H9 (cell line): ENCODE data around the gene TMPRSS6. TPM values are rescaled to one million over a fixed set of nuclear protein-coding genes. Genes with fewer than 3 reads are reported as not detected.
A peak's percentile ranks its signal among the peaks of the same experiment; 100 is the strongest.

Experiments
- DNase-seq: peaks from one replicate; pipeline ENCODE4 v3.0.0-alpha.2; 2017
- H2AFZ ChIP-seq: one replicate; pipeline ENCODE4 v1.6.1; 2013; ENCODE audit warnings: mild to moderate bottlenecking, low read length, control low read depth, moderate library complexity
- H2AK5ac ChIP-seq: 2 replicates; pipeline ENCODE4 v1.6.1; 2013; ENCODE audit warnings: low read length, control low read depth, mixed read lengths; ENCODE audit not compliant: insufficient read length
- H2BK120ac ChIP-seq: one replicate; pipeline ENCODE4 v1.6.1; 2013; ENCODE audit warnings: low read depth, mild to moderate bottlenecking, low read length, control low read depth, inconsistent platforms; ENCODE audit not compliant: poor library complexity, severe bottlenecking
- H2BK12ac ChIP-seq: 2 replicates; pipeline ENCODE4 v1.6.1; 2013; ENCODE audit warnings: low read length, control low read depth, mixed read lengths, low read depth; ENCODE audit not compliant: insufficient read length
- H2BK15ac ChIP-seq: 2 replicates; pipeline ENCODE4 v1.6.1; 2013; ENCODE audit warnings: low read depth, low read length, control low read depth
- H2BK20ac ChIP-seq: one replicate; pipeline ENCODE4 v1.6.1; 2013; ENCODE audit warnings: low read depth, mild to moderate bottlenecking, low read length, control low read depth, inconsistent platforms; ENCODE audit not compliant: poor library complexity, severe bottlenecking
- H2BK5ac ChIP-seq: 2 replicates; pipeline ENCODE4 v1.6.1; 2013; ENCODE audit warnings: low read length, control low read depth, mixed read lengths; ENCODE audit not compliant: insufficient read length
- H3K14ac ChIP-seq: 2 replicates; pipeline ENCODE4 v1.6.1; 2013; ENCODE audit warnings: low read length, control low read depth; ENCODE audit not compliant: insufficient read depth
- H3K18ac ChIP-seq: 2 replicates; pipeline ENCODE4 v1.6.1; 2013; ENCODE audit warnings: low read depth, mild to moderate bottlenecking, mixed read lengths, low read length, control low read depth; ENCODE audit not compliant: insufficient read length
- H3K23ac ChIP-seq: 2 replicates; pipeline ENCODE4 v1.6.1; 2013; ENCODE audit warnings: low read length, control low read depth, mixed read lengths, low read depth; ENCODE audit not compliant: insufficient read length
- H3K23me2 ChIP-seq: 2 replicates; pipeline ENCODE4 v1.6.1; 2013; ENCODE audit warnings: low read depth, mild to moderate bottlenecking, mixed read lengths, low read length, control low read depth; ENCODE audit not compliant: insufficient read length, poor library complexity, severe bottlenecking
- H3K27ac ChIP-seq: 2 replicates; pipeline ENCODE4 v1.5.1; 2013; ENCODE audit warnings: low read length, control low read depth, mixed read lengths, low read depth; ENCODE audit not compliant: insufficient read length
- H3K27me3 ChIP-seq: 2 replicates; pipeline ENCODE4 v1.6.1; 2013; ENCODE audit warnings: low read length, control low read depth, inconsistent platforms; ENCODE audit not compliant: insufficient read depth
- H3K4ac ChIP-seq: 2 replicates; pipeline ENCODE4 v1.6.1; 2013; ENCODE audit warnings: low read depth, mild to moderate bottlenecking, control low read depth, inconsistent platforms, low read length, moderate library complexity
- H3K4me1 ChIP-seq: 2 replicates; pipeline ENCODE4 v1.6.1; 2013; ENCODE audit warnings: low read length, control low read depth, inconsistent platforms; ENCODE audit not compliant: insufficient read depth
- H3K4me2 ChIP-seq: 2 replicates; pipeline ENCODE4 v1.6.1; 2013; ENCODE audit warnings: low read length, control low read depth, mixed read lengths; ENCODE audit not compliant: insufficient read length, insufficient read depth
- H3K56ac ChIP-seq: 2 replicates; pipeline ENCODE4 v1.6.1; 2013; ENCODE audit warnings: low read depth, mild to moderate bottlenecking, mixed read lengths, low read length, control low read depth; ENCODE audit not compliant: insufficient read length
- H3K79me1 ChIP-seq: 2 replicates; pipeline ENCODE4 v1.6.1; 2013; ENCODE audit warnings: low read depth, mild to moderate bottlenecking, moderate library complexity, low read length, control low read depth, inconsistent platforms; ENCODE audit not compliant: insufficient read depth, poor library complexity, severe bottlenecking
- H3K79me2 ChIP-seq: 2 replicates; pipeline ENCODE4 v1.6.1; 2013; ENCODE audit warnings: low read length, control low read depth, inconsistent platforms; ENCODE audit not compliant: insufficient read depth
- H3K9ac ChIP-seq: 2 replicates; pipeline ENCODE4 v1.6.1; 2013; ENCODE audit warnings: low read length, control low read depth, mixed read lengths; ENCODE audit not compliant: insufficient read length; ENCODE audit errors: extremely low read depth
- H3K9me3 ChIP-seq: one replicate; pipeline ENCODE4 v1.6.1; 2013; ENCODE audit warnings: low read depth, low read length, inconsistent platforms; ENCODE audit not compliant: control insufficient read depth
- H3T11ph ChIP-seq: one replicate; pipeline ENCODE4 v1.6.1; 2013; ENCODE audit warnings: mild to moderate bottlenecking, low read length, control low read depth, inconsistent platforms
- H4K20me1 ChIP-seq: one replicate; pipeline ENCODE4 v1.6.1; 2013; ENCODE audit not compliant: control insufficient read depth, insufficient read length, insufficient read depth
- H4K5ac ChIP-seq: 2 replicates; pipeline ENCODE4 v1.6.1; 2013; ENCODE audit warnings: low read depth, mild to moderate bottlenecking, mixed read lengths, low read length, control low read depth; ENCODE audit not compliant: insufficient read length
- H4K8ac ChIP-seq: replicated peaks from 2 replicates; pipeline ENCODE4 v1.6.1; 2013; ENCODE audit warnings: low read length, control low read depth, mixed read lengths, low read depth; ENCODE audit not compliant: insufficient read length
- H4K91ac ChIP-seq: 2 replicates; pipeline ENCODE4 v1.6.1; 2013; ENCODE audit warnings: low read depth, mild to moderate bottlenecking, moderate library complexity, mixed read lengths, low read length, control low read depth; ENCODE audit not compliant: insufficient read length
- H3K27ac Mint-ChIP-seq, 3 experiments: 2 replicates in 2 of 3; 3 replicates in 1 of 3; pipeline ENCODE4 v1.8.0; 2020 to 2021; ENCODE audit warnings: mixed read lengths in 3 of 3, mild to moderate bottlenecking in 1 of 3, moderate library complexity in 1 of 3
- H3K27me3 Mint-ChIP-seq: 2 replicates; pipeline ENCODE4 v1.8.0; 2021; ENCODE audit warnings: low read depth, mild to moderate bottlenecking, moderate library complexity, mixed read lengths
- H3K36me3 Mint-ChIP-seq, 3 experiments: 2 replicates in 2 of 3; 3 replicates in 1 of 3; pipeline ENCODE4 v1.8.0; 2020 to 2021; ENCODE audit warnings: low read depth in 3 of 3, mixed read lengths in 3 of 3; ENCODE audit not compliant: insufficient read depth in 1 of 3
- H3K4me1 Mint-ChIP-seq, 2 experiments: 2 replicates each; pipeline ENCODE4 v1.8.0; 2020; ENCODE audit warnings: mixed read lengths in 2 of 2
- H3K4me3 Mint-ChIP-seq, 2 experiments: 2 replicates in 1 of 2; 3 replicates in 1 of 2; pipeline ENCODE4 v1.8.0; 2020 to 2021; ENCODE audit warnings: mild to moderate bottlenecking in 2 of 2, mixed read lengths in 2 of 2, moderate library complexity in 1 of 2
- H3K9me3 Mint-ChIP-seq, 2 experiments: 2 replicates in 1 of 2; 3 replicates in 1 of 2; pipeline ENCODE4 v1.8.0; 2020; ENCODE audit warnings: mild to moderate bottlenecking in 2 of 2, mixed read lengths in 2 of 2, moderate library complexity in 1 of 2
- WGBS: extraction: QIAGEN DNeasy Blood & Tissue Kit; methylation state at CpG from one replicate; pipeline ENCODE4 v1.1.7; 2013; ENCODE audit warnings: missing lambda C conversion rate, low lambda C conversion rate, mixed read lengths; ENCODE audit not compliant: insufficient read length; ENCODE audit errors: extremely low coverage; 5-methylcytosine and 5-hydroxymethylcytosine counted together
- total RNA-seq: library from RNA; stranded (reverse); gene quantifications from 2 replicates; pipeline ENCODE4 v1.2.1, GENCODE V29; 2021
- TF ChIP-seq, protein P1 (sequence below): fragments of 200-600 bp; sonication (generic); conservative IDR thresholded peaks from 3 replicates; pipeline ENCODE4 v1.8.0; 2021; ENCODE audit warnings: antibody characterized with exemption, mild to moderate bottlenecking

The TMPRSS6 gene
- total RNA-seq, 1 experiment from 2014 or later, result not detected

DNA sequence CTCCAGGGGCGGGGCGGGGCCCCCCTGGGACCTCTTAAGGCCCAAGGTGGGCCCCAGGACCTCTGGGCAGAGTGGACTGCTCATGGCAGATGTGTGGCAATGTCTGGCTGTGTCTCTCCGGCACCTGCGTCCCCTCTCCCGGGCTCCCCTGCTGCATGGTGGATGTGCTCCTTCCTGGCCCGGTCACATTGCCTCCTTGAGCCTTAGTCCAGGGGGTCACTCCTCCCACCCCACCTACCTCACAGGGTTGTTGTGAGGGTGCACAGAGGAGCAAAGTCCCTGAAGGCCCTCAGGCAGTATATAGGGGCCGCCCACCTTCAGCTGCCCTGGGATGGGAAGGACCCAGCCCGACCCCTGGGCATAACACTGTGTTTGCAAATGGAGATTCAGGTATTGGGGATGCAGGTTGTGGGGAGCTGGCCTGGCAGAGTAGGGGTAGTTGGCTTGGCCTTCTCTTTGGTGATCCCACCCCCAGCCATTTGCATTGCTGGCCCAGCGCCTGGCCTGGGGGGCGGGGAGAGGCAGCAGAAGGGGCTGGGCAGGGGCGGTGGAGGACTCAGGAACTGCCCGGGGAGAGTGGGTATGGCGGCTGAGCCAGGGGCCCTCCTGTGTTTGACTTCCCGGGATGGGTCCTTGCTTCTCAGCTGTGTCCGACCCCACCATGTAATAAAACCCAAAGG, 46.7 kb downstream of the TMPRSS6 start:
- H2AK5ac ChIP-seq, result no peak overlapping the region
- Mint-ChIP-seq H3K9me3 (no peaks in the 10 kb centered on the region; a peak in 1 of 5 replicates), H3K4me1 (peaks cover 9 to 25% of the 10 kb centered on the region in 2 experiments), H3K4me3 (0 out of 5 replicates have a peak overlapping the region, but pooled peaks of 1 of the 2 experiments have one; percentile 55), H3K27me3 (peaks cover 39% of the 10 kb centered on the region), H3K36me3 (peaks cover 2 to 16% (median 7%) of the 10 kb centered on the region in 3 experiments; a peak in 6 of 7 replicates), H3K27ac (peak overlapping the region in 1 of 3 experiments; percentile 23; a peak in 1 of 7 replicates)
- H2BK120ac ChIP-seq, result no peak overlapping the region
- H3K79me2 ChIP-seq, result no peaks in the 10 kb centered on the region
- no peaks in the 10 kb centered on the region for H3K79me1 ChIP-seq
- no peak overlapping the region for H2BK5ac ChIP-seq
- H2BK12ac ChIP-seq, result no peak overlapping the region
- no peak overlapping the region for H3K9ac ChIP-seq
- no peak overlapping the region for H2BK15ac ChIP-seq
- H4K91ac ChIP-seq, result no peak overlapping the region
- no peak overlapping the region for H4K5ac ChIP-seq
- H3K4me2 ChIP-seq, result no peak overlapping the region
- TF ChIP-seq, protein P1, sequence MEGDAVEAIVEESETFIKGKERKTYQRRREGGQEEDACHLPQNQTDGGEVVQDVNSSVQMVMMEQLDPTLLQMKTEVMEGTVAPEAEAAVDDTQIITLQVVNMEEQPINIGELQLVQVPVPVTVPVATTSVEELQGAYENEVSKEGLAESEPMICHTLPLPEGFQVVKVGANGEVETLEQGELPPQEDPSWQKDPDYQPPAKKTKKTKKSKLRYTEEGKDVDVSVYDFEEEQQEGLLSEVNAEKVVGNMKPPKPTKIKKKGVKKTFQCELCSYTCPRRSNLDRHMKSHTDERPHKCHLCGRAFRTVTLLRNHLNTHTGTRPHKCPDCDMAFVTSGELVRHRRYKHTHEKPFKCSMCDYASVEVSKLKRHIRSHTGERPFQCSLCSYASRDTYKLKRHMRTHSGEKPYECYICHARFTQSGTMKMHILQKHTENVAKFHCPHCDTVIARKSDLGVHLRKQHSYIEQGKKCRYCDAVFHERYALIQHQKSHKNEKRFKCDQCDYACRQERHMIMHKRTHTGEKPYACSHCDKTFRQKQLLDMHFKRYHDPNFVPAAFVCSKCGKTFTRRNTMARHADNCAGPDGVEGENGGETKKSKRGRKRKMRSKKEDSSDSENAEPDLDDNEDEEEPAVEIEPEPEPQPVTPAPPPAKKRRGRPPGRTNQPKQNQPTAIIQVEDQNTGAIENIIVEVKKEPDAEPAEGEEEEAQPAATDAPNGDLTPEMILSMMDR, result no peak
- H3K14ac ChIP-seq, result no peak overlapping the region
- H3K56ac ChIP-seq, result no peak overlapping the region
- H4K20me1 ChIP-seq, result peaks cover 2% of the 10 kb centered on the region
- no peak for DNase-seq
- H3K18ac ChIP-seq, result no peak overlapping the region
- no peak overlapping the region for H3K23ac ChIP-seq
- H2AFZ ChIP-seq, result no peak overlapping the region
- H2BK20ac ChIP-seq, result no peak overlapping the region
- no peak overlapping the region for H3K27ac ChIP-seq
- H3K4ac ChIP-seq, result no peak overlapping the region
- H4K8ac ChIP-seq, result no peak overlapping the region
- H3T11ph ChIP-seq, result no peak overlapping the region
- H3K23me2 ChIP-seq, result no peaks in the 10 kb centered on the region
- peaks cover 3% of the 10 kb centered on the region for H3K27me3 ChIP-seq
- no CpG with 5 or more reads among the region's 15 CpGs for WGBS
- H3K9me3 ChIP-seq, result no peaks in the 10 kb centered on the region
- H3K4me1 ChIP-seq, result no peaks in the 10 kb centered on the region; the same call in 1 of the 2 replicates
